ENCODE results near the gene MTCP1. TPM values are rescaled to one million over a fixed set of nuclear protein-coding genes. Genes with fewer than 3 reads are reported as not detected.

The MTCP1 gene
- total and polyA plus RNA-seq, 2 experiments from 2014 or later = 0.83 to 17.7 TPM

DNA sequence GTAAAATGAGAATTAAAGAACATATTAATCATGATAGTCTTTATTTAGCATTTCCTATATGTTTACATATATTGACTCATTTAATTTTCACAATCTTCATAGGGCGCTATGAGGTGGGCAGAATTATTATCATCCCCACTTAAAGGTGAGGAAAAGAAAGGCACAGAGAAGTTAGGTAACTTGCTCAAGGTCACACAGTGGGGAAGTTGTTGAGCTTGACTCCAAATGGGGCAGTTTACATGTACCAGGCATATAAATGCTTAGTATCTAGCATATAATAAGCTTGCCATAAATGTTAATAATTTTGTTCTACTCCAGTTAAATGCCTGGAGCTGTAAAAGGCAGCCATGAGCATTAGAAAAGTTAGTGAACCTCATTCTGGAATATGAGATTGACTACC is 1.5 kb downstream of the MTCP1 start:
- Histone ChIP-seq H3K4me3 (peak overlapping the region; percentile 79; the same call in 1 of the 2 replicates), H3K9me2 (ENCODE audit: insufficient read depth) (no peaks in the 10 kb centered on the region), H3K27ac (ENCODE audit: low read depth) (no peak overlapping the region), H3K36me3 (ENCODE audit: insufficient read depth) (no peaks in the 10 kb centered on the region), H3K27me3 (ENCODE audit: insufficient read depth) (no peaks in the 10 kb centered on the region), H4K20me1 (replicated peaks; ENCODE audit: insufficient read depth) (no peaks in the 10 kb centered on the region), H3K4me2 (peak overlapping the region; percentile 84), H3K4me1 (ENCODE audit: insufficient read depth) (no peaks in the 10 kb centered on the region; the same call in 1 of the 2 replicates), H2AFZ (no peak overlapping the region), H3K79me2 (replicated peaks; ENCODE audit: insufficient read depth) (peaks cover 19% of the 10 kb centered on the region), H3F3A (replicated peaks; ENCODE audit: low read depth) (no peaks in the 10 kb centered on the region)
- TF ChIP-seq, protein P1, sequence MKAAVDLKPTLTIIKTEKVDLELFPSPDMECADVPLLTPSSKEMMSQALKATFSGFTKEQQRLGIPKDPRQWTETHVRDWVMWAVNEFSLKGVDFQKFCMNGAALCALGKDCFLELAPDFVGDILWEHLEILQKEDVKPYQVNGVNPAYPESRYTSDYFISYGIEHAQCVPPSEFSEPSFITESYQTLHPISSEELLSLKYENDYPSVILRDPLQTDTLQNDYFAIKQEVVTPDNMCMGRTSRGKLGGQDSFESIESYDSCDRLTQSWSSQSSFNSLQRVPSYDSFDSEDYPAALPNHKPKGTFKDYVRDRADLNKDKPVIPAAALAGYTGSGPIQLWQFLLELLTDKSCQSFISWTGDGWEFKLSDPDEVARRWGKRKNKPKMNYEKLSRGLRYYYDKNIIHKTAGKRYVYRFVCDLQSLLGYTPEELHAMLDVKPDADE (IDR thresholded peaks at IDR 0.05) = no peak
- TF ChIP-seq JUNB (IDR thresholded peaks at IDR 0.05; ENCODE audit: unreplicated experiment) (no peak), POLR2AphosphoS5 (IDR thresholded peaks at IDR 0.05; ENCODE audit: low read depth) (no peak), ZNF114 (CRISPR knock-in tag; IDR thresholded peaks at IDR 0.05) (no peak)
- Mint-ChIP-seq H3K4me3 (peak overlapping the region; percentile 79), H3K27me3 (ENCODE audit: insufficient read depth, low read depth, poor library complexity) (no peaks in the 10 kb centered on the region), H3K27ac (no peak overlapping the region), H3K4me1 (no peaks in the 10 kb centered on the region; the same call in 1 of the 3 replicates), H3K36me3 (ENCODE audit: low read depth) (peaks cover 14% of the 10 kb centered on the region; the same call in 2 of the 3 replicates), H3K9me3 (no peaks in the 10 kb centered on the region)
- ATAC-seq (no peak), DNase-seq (ENCODE audit: low spot score) (no peak)

DNA sequence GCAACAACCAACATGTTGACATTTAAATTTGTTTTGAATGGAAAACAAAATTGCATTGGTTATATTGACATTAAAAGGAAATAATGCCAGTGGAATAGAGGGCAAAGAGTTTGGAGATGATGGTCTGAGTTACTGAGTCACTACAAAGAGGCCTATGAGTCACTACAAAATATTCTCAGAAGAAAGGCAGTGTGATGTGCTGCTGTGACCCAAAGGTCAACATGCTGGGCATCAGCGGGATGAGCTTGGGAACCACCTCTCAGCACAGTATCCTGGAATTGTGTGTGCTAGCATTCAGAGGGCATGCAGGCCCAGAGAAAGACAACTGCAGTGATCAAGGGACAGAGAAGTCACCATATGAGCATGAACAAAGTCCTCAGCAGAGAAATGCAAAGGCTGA is 2.8 kb downstream of the MTCP1 start:
- no peaks in the 10 kb centered on the region for H3K9me2 ChIP-seq (ENCODE audit: insufficient read depth)
- DNase-seq (ENCODE audit: low spot score) = no peak
- no peak overlapping the region for H3K27ac ChIP-seq (ENCODE audit: low read depth)
- H3K79me2 ChIP-seq (replicated peaks; ENCODE audit: insufficient read depth) = peaks cover 19% of the 10 kb centered on the region
- Mint-ChIP-seq H3K36me3 (ENCODE audit: low read depth) (peaks cover 4% of the 10 kb centered on the region; the same call in 2 of the 3 replicates), H3K4me1 (no peaks in the 10 kb centered on the region; the same call in 2 of the 3 replicates), H3K27ac (no peak overlapping the region), H3K9me3 (no peaks in the 10 kb centered on the region), H3K27me3 (ENCODE audit: insufficient read depth, low read depth, poor library complexity) (no peaks in the 10 kb centered on the region), H3K4me3 (no peak overlapping the region)
- H3K4me1 ChIP-seq (ENCODE audit: insufficient read depth) = no peaks in the 10 kb centered on the region; the same call in 1 of the 2 replicates
- H3K4me3 ChIP-seq = no peak overlapping the region
- H3K4me2 ChIP-seq = no peak overlapping the region
- no peaks in the 10 kb centered on the region for H3K27me3 ChIP-seq (ENCODE audit: insufficient read depth)
- ATAC-seq = no peak
- no peaks in the 10 kb centered on the region for H3K36me3 ChIP-seq (ENCODE audit: insufficient read depth)
- no peaks in the 10 kb centered on the region for H4K20me1 ChIP-seq (replicated peaks; ENCODE audit: insufficient read depth)
- no peaks in the 10 kb centered on the region for H3F3A ChIP-seq (replicated peaks; ENCODE audit: low read depth)
- no peak overlapping the region for H2AFZ ChIP-seq
- TF ChIP-seq POLR2AphosphoS5 (IDR thresholded peaks at IDR 0.05; ENCODE audit: low read depth) (no peak), STAT1 (IDR thresholded peaks at IDR 0.05; ENCODE audit: unreplicated experiment) (no peak), CREB1 (CRISPR knock-in tag; IDR thresholded peaks at IDR 0.05; ENCODE audit: low read depth) (no peak), NANOG (IDR thresholded peaks at IDR 0.05; ENCODE audit: borderline replicate concordance) (no peak), ZNF331 (CRISPR knock-in tag; IDR thresholded peaks at IDR 0.05; ENCODE audit: low read depth) (no peak), JUNB (IDR thresholded peaks at IDR 0.05; ENCODE audit: unreplicated experiment) (no peak), EZH2phosphoT487 (IDR thresholded peaks at IDR 0.05; ENCODE audit: unreplicated experiment) (no peak), ZNF114 (CRISPR knock-in tag; IDR thresholded peaks at IDR 0.05) (no peak)
- TF ChIP-seq, protein P2, sequence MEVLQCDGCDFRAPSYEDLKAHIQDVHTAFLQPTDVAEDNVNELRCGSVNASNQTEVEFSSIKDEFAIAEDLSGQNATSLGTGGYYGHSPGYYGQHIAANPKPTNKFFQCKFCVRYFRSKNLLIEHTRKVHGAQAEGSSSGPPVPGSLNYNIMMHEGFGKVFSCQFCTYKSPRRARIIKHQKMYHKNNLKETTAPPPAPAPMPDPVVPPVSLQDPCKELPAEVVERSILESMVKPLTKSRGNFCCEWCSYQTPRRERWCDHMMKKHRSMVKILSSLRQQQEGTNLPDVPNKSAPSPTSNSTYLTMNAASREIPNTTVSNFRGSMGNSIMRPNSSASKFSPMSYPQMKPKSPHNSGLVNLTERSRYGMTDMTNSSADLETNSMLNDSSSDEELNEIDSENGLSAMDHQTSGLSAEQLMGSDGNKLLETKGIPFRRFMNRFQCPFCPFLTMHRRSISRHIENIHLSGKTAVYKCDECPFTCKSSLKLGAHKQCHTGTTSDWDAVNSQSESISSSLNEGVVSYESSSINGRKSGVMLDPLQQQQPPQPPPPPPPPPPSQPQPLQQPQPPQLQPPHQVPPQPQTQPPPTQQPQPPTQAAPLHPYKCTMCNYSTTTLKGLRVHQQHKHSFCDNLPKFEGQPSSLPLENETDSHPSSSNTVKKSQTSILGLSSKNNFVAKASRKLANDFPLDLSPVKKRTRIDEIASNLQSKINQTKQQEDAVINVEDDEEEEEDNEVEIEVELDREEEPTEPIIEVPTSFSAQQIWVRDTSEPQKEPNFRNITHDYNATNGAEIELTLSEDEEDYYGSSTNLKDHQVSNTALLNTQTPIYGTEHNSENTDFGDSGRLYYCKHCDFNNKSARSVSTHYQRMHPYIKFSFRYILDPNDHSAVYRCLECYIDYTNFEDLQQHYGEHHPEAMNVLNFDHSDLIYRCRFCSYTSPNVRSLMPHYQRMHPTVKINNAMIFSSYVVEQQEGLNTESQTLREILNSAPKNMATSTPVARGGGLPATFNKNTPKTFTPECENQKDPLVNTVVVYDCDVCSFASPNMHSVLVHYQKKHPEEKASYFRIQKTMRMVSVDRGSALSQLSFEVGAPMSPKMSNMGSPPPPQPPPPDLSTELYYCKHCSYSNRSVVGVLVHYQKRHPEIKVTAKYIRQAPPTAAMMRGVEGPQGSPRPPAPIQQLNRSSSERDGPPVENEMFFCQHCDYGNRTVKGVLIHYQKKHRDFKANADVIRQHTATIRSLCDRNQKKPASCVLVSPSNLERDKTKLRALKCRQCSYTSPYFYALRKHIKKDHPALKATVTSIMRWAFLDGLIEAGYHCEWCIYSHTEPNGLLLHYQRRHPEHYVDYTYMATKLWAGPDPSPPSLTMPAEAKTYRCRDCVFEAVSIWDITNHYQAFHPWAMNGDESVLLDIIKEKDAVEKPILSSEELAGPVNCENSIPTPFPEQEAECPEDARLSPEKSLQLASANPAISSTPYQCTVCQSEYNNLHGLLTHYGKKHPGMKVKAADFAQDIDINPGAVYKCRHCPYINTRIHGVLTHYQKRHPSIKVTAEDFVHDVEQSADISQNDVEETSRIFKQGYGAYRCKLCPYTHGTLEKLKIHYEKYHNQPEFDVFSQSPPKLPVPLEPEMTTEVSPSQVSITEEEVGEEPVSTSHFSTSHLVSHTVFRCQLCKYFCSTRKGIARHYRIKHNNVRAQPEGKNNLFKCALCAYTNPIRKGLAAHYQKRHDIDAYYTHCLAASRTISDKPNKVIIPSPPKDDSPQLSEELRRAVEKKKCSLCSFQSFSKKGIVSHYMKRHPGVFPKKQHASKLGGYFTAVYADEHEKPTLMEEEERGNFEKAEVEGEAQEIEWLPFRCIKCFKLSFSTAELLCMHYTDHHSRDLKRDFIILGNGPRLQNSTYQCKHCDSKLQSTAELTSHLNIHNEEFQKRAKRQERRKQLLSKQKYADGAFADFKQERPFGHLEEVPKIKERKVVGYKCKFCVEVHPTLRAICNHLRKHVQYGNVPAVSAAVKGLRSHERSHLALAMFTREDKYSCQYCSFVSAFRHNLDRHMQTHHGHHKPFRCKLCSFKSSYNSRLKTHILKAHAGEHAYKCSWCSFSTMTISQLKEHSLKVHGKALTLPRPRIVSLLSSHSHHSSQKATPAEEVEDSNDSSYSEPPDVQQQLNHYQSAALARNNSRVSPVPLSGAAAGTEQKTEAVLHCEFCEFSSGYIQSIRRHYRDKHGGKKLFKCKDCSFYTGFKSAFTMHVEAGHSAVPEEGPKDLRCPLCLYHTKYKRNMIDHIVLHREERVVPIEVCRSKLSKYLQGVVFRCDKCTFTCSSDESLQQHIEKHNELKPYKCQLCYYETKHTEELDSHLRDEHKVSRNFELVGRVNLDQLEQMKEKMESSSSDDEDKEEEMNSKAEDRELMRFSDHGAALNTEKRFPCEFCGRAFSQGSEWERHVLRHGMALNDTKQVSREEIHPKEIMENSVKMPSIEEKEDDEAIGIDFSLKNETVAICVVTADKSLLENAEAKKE (CRISPR knock-in tag; IDR thresholded peaks at IDR 0.05) = no peak
- TF ChIP-seq, protein P3, sequence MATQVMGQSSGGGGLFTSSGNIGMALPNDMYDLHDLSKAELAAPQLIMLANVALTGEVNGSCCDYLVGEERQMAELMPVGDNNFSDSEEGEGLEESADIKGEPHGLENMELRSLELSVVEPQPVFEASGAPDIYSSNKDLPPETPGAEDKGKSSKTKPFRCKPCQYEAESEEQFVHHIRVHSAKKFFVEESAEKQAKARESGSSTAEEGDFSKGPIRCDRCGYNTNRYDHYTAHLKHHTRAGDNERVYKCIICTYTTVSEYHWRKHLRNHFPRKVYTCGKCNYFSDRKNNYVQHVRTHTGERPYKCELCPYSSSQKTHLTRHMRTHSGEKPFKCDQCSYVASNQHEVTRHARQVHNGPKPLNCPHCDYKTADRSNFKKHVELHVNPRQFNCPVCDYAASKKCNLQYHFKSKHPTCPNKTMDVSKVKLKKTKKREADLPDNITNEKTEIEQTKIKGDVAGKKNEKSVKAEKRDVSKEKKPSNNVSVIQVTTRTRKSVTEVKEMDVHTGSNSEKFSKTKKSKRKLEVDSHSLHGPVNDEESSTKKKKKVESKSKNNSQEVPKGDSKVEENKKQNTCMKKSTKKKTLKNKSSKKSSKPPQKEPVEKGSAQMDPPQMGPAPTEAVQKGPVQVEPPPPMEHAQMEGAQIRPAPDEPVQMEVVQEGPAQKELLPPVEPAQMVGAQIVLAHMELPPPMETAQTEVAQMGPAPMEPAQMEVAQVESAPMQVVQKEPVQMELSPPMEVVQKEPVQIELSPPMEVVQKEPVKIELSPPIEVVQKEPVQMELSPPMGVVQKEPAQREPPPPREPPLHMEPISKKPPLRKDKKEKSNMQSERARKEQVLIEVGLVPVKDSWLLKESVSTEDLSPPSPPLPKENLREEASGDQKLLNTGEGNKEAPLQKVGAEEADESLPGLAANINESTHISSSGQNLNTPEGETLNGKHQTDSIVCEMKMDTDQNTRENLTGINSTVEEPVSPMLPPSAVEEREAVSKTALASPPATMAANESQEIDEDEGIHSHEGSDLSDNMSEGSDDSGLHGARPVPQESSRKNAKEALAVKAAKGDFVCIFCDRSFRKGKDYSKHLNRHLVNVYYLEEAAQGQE (IDR thresholded peaks at IDR 0.05; ENCODE audit: unreplicated experiment) = no peak
